Stimulated activated naive CD8-positive, alpha-beta T cell treated with anti-CD3 and anti-CD28 coated beads, Interleukin-15, Interleukin-2, amounts not matched to agents 100 U/mL and 50 U/mL, for 24 hours (primary cell): ENCODE results near the gene MBOAT7.
A peak's percentile ranks its signal among the peaks of the same experiment; 100 is the strongest.

Experiments used
- ATAC-seq: fragments of 150-1000 bp; cut with Tn5 transposase; one replicate; pipeline ENCODE4 v1.10.0; 2021
- DNase-seq: peaks from one replicate; pipeline ENCODE4 v3.0.0; 2021

MBOAT7 gene

DNA sequence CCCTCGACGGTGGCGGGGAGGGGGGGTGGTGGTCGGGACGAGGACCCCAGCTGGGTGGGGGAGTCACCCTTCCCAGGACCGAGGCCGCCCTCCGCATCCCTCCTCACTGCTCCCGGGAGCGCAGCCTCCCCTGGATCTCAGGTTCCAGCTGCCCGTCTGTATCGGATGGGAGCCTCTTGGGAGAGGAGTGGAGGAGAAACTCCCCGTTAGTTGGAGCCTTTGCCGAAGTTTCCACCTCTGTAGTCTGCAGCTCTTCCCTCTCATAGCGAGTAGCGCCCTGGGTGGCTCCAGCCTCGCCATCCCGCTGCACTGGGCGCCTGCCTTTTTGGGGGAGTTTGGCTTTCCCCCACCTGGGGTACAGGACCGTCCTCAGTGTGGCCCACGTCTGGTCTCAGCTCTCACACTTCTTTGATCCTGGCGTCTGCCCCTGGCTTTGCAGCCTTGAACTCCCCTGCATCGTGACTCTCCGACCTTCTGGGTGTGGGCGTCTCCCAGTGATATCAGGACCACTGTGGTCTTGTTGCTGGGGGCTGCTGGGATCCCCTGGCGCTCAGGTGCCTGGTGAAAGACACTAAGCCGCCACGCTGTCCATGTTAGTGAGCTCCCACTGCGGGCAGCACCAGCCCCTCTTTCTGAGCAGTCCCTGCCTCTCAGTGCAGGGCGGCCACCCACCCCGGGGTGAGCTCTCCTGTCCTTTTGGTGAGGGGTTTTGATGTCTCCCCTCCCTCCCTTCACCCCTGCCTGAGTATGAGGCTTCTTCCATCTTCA lies 50.7 kb downstream of the MBOAT7 start:
- DNase-seq = peak; percentile 59

DNA sequence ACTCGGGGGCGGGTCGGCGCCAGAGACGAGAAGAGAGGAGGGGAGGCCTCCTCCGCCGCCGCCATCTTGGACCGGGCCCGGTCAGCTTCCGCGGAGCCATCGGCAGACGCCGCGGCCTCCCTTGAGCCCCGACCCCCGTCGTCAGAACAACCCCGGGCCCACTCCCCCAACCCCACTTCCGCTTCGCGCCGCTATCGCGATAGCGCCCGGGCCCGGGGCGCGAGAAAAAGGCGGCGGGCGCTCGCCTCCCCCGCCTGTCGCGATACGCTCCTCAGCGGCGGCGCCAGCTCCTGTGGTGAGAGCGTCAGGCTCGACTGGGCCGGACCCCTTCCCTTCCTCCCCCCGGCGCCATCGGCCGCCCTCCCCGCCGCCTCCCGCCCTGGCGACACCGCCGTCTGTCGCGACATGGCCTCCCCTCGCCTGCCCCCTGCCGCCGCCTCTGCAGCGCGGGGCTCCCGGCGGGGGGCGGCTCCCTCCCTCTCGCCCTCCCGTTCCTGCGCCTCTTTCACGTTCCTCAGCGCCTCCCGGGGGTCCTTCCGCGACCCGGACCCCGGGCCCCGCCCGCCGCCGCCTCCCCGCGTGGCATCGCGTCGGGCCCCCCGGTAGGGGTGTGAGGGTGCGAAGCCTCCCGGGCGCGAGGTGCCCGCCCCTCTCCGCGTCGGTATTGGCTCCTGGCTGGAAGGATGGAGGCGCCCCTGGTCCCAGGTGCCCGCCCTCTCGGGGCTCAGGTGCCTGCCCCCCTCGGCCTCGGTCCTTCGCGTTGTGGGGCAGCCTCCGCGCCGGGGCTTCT lies 51.5 kb downstream of the MBOAT7 start, which contains the start of gene CNOT3:
CNOT3 (plus strand) TSS at position 64 of the 790 bp plus-strand sequence. CDS start 5,217 bp downstream, outside the sequence.
- DNase-seq = peak; percentile 47

More for the DNA sequence above, 50.7 kb downstream of the MBOAT7 start:
- ATAC-seq = no peak

DNA sequence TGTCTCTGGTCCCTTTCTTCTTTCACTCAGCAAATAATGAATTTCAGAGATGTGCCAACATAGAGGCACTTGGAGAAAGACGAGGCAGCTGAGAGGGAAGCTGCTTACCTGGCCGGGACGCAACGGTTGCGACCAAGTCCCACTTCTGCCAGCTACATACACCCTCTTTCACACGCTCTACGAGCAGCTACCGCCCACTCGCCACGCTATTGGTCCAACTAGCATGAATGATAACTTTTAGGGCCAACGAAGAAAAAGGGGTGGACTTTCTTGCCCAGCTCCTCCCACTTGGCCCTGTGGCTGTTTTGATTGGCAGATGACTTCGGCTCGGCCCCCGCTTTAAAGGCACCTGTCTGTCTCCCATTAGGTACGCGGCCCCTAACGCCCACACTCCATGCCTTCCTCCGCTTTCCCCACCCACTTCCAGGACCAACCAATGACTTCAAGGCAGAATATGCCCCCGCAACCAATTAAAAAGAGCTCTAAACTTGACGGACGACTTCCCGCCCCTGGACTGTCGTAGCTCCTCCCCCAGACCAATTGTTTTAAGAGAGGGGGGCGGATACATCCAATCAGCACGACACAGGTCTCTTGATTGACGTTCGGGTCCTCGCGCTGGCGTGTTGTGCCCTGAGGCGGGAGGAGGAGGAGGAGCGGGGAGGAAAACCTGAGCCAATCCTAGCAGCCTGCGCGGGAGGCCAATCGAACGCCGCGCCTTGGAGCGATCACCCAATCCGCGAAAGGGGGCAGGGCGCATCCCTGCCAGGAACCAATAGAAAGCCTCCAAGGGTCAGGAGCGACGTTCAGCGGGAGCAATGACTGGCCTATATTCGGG lies 52.3 kb downstream of the MBOAT7 start:
- DNase-seq (peak; percentile 98), ATAC-seq (peak; percentile 91)

More for the DNA sequence above, 51.5 kb downstream of the MBOAT7 start, which contains the start of gene CNOT3:
- no peak for ATAC-seq

DNA sequence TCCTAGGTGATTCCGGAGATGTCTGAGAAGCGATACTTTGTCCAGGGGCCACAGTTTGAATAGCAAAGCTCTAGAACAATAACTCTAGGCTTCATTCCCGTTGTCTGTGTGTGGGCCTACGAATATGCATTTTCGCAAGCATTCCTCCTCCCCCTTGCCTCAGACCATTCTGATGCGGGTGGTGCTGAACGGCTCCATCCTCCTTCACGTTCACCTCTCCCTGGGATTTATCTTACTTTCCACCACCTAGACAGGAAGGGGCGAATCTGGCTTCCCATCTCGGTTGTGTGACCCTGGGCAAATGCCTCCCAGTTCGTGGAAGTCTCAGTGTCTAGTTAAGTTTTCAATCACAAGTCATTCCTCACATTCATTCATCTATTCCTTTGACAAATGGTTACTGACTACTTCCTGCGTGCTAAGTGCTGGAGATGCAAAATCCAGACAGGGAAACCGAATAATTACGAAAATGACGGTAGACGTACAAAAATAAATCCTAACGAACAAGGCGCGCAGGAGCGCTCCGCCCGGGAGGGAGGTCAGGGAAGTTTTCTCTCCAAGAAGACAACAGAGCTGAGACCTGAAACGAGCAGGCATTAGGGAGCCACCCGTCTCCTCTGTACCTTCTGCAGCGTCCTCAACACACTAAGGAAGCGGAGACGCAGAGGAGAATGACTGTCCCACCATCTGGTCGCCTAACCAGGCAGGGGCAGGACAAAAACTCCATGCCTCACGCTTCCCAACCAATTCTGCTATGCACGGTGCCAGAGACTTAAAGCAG lies 53.1 kb downstream of the MBOAT7 start:
- no peak for DNase-seq
- no peak for ATAC-seq

DNA sequence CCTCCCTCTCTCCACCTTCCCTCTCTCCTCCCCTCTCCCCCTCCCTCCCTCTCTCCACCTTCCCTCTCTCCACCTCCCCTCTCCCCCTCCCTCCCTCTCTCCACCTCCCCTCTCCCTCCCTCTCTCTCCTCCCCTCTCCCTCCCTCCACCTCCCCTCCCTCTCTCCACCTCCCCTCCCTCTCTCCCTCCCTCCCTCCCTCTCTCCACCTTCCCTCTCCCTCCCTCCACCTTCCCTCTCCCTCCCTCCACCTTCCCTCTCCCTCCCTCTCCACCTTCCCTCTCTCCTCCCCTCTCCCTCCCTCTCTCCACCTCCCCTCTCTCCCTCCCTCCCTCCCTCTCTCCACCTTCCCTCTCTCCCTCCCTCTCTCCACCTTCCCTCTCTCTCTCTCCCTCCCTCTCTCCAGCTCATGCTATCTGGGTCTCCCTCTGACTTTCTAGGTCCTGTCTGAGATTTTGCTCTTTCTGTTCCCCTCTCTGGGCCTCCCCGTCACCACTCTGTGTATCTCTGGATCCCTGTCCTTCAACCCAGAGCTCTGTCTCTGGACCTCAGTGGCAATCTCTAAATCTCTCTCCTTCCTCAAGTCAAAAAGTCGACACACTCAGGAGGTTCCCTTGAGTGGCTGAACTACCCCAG lies 55.3 kb downstream of the MBOAT7 start:
- ATAC-seq = no peak
- DNase-seq = no peak

DNA sequence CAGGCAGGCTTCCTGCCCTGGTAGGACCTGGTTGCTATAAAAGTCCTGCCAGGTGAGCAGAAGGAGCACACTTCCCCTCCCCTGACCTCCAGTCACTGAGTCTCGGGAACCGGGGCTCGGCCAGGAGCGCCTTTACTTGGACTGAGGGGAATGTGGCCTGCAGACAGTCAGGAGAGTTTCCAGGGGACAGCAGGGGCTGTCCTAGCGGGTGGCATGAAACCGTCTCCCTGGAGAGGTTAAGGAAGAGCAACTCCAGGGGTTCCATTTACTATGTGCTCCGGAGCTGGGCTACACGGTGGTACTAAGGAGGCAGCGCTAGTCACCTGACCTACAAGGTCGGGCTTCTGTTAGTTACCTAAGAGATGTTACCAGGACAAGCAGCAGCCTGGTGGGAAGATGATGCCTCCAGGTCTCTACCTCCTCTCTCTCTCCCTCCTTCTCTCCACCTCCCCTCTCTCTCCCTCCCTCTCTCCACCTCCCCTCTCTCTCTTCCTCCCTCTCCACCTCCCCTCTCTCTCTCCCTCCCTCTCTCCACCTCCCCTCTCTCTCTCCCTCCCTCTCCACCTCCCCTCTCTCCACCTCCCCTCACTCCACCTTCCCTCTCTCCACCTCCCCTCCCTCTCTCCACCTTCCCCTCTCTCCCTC lies 55.9 kb downstream of the MBOAT7 start:
- ATAC-seq (no peak), DNase-seq (no peak)

DNA sequence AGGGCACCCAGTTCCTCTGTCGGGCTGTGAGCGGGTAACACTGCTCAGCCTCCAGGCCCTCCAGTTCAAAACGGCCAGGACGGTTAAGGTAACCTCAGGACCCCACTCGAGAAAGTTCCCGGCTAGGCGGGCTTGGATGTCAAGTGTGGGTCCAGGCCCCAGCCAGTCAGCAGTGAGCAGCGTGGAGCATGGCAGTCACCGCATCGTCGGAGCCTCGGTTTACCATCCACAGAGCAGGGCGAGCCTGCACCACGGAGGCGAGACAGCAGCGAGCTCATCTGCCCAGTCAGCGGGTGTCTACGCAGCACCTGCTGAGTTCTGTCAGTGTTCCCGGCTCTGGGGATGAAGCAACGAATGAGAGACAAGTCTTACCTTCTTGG lies 59.8 kb downstream of the MBOAT7 start:
- no peak for ATAC-seq
- DNase-seq = no peak

DNA sequence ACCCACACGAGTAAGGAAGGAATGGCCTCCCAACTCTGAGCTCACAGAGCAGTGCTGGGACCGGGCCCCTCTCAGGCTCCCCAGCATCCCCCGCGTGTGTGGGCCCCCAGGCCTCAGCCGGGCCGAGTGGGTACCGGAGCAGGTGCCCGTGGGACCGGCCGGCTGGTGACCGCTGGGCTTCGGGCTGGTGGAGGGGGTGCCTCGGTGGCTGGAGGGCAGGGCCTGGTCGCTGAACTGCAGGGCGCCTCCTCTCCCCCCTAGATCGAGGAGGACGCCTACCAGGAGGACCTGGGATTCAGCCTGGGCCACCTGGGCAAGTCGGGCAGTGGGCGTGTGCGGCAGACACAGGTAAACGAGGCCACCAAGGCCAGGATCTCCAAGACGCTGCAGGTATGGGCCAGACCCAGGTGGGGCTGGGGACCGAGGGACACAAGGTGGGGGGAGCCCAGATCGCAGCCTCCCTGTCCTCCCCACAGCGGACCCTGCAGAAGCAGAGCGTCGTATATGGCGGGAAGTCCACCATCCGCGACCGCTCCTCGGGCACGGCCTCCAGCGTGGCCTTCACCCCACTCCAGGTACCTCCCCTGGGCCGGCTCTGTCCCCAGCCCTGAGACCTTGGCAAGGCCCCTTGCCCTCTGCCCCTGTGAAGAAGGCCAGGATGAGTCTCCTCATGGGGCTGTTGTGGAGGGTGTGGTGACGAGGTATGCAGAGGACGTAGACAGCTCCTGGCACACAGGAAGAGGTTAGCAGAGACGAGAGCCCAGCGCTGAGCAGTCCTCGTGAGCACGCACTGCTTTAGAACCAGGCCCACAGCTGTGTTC lies 60.4 kb downstream of the MBOAT7 start:
- no peak for DNase-seq
- ATAC-seq = no peak

DNA sequence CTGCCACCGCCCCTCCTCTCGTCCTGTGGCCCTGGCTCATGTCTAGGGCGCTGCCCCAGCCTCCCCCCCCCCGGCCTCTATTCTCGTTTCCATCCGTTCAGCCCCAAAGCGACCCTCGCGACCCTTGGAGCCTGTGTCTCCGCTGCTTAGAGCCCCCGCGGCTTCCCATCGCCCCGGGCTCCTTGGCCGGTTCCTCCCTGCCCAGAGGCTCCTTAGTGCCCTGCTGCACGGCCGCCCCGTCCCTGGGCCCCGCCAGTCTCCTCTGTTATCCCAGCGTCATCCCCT lies 61.0 kb downstream of the MBOAT7 start:
- DNase-seq = no peak
- no peak for ATAC-seq

DNA sequence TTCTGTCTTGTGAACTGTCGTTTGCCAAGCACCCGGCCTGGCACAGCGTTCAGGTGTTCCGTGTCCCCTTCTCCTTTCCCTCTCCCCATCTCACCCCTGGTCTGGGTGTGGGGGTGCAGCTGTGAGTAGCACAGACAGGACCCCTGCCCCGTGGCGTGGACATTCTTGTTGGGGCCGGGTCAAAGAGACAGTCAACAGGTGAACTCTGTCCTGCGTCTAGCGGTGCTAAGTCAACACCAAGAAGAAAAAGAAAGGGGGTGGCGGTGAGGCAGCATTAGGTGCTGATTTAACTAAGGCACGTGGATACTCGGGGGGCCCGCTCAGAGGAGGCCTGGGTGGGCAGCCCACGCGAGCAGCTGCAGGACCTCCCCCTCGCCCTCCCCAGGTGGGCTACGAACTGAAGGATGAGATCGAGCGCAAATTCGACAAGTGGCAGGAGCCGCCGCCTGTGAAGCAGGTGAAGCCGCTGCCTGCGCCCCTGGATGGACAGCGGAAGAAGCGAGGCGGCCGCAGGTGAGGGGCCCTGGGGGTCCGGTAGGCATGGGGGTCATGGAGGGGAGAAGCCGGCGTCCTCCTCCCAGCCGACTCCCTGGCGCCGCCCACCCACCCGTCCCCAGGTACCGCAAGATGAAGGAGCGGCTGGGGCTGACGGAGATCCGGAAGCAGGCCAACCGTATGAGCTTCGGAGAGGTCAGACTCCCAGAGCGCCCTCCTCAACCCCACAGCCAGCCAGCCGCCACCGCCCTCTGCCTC lies 61.5 kb downstream of the MBOAT7 start:
- ATAC-seq = no peak
- DNase-seq = no peak

DNA sequence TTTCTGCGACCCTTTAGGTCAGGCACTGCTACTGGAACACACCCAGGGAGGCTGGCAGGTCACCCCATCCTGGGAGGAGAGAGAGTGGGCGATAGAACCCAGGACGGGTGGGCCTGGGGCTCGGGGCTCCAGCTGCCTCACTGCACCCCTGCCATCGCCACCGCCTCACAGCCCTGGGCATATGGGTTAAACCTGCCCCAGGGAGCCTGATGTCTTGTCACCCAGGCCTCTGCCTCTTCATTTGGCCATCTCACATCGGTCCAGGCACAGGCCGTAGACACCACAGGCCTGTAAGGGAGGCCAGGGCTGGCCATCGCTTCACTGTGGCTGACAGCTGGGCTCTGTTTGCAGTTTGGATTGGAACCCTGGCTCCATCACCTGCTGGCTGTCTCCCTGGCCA lies 63.7 kb downstream of the MBOAT7 start:
- DNase-seq (no peak), ATAC-seq (no peak)

DNA sequence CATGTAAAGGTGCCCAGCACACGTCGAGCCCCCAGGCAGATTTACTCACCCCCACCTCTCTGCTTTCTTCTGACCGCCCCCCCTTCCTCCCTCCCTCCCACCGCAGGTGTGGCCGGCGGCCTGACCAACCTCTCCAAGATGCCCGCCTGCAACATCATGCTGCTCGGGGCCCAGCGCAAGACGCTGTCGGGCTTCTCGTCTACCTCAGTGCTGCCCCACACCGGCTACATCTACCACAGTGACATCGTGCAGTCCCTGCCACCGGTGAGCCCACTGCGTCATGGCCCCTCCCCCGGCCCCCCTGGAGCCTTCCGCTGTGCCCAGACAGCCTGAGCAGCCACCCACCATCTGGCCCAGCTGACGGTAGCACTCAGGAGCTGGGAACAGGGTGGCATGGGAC lies 65.0 kb downstream of the MBOAT7 start:
- no peak for ATAC-seq
- no peak for DNase-seq

DNA sequence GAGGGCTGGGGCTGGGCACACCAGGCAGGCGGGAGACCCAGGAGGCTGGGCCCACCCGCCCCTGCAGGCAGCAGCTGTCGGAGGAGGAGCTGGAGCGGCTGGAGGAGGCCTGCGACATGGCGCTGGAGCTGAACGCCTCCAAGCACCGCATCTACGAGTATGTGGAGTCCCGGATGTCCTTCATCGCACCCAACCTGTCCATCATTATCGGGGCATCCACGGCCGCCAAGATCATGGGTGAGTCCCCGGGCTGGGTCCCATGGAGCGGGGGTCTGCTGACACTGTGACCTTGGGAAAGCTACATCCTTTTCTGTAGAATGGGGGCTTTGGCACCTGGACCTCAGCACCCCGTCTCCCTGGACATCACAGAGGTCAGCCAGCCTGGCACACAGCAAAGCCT lies 65.7 kb downstream of the MBOAT7 start:
- ATAC-seq = no peak
- DNase-seq = no peak
